ENCODE measurements around the gene ACSL6.

The ACSL6 gene

GRCh38 chr5:131998431-131999040, 12.9 kb downstream of the ACSL6 start:
- DNase-seq = no peak

- no peak for DNase-seq
Observed at GRCh38 chr5:131997727-131998117, 13.7 kb downstream of the ACSL6 start.

GRCh38 chr5:131997026-131997726, 14.3 kb downstream of the ACSL6 start:
- no peak for DNase-seq

- no peak for DNase-seq
Observed at GRCh38 chr5:131996210-131997025, 15.0 kb downstream of the ACSL6 start.

- DNase-seq = no peak
Observed at GRCh38 chr5:131994533-131995226, 16.8 kb downstream of the ACSL6 start.

- DNase-seq = no peak
Observed at GRCh38 chr5:131994090-131994489, 17.4 kb downstream of the ACSL6 start.

GRCh38 chr5:131993676-131994075, 17.8 kb downstream of the ACSL6 start:
- no peak for DNase-seq

- DNase-seq = no peak
Observed at GRCh38 chr5:131992370-131992769, 19.1 kb downstream of the ACSL6 start.

GRCh38 chr5:131991593-131992324, 19.7 kb downstream of the ACSL6 start:
- no peak for DNase-seq

GRCh38 chr5:131990716-131991115, 20.7 kb downstream of the ACSL6 start:
- DNase-seq = no peak

- no peak for DNase-seq
Observed at GRCh38 chr5:131988601-131989000, 22.9 kb downstream of the ACSL6 start.

GRCh38 chr5:131987251-131987650, 24.2 kb downstream of the ACSL6 start:
- DNase-seq = no peak

- no peak for DNase-seq
Observed at GRCh38 chr5:131986161-131986912, 25.1 kb downstream of the ACSL6 start.

- no peak for DNase-seq
Observed at GRCh38 chr5:131984956-131985665, 26.3 kb downstream of the ACSL6 start.

GRCh38 chr5:131983244-131983771, 28.1 kb downstream of the ACSL6 start:
- no peak for DNase-seq

- no peak for DNase-seq
Observed at GRCh38 chr5:131981516-131981915, 29.9 kb downstream of the ACSL6 start.

GRCh38 chr5:131980696-131981095, 30.8 kb downstream of the ACSL6 start:
- no peak for DNase-seq

GRCh38 chr5:131979816-131980215, 31.6 kb downstream of the ACSL6 start:
- DNase-seq = no peak

GRCh38 chr5:131977212-131977604, 34.2 kb downstream of the ACSL6 start:
- DNase-seq = no peak

GRCh38 chr5:131976414-131977211, 34.8 kb downstream of the ACSL6 start:
- no peak for DNase-seq

Data from inflammatory macrophage treated with lipopolysaccharide for 1 hour (primary cell).